Measurements from ENCODE around the gene TTC28.

- TF ChIP-seq REST (IDR thresholded peaks at IDR 0.05; ENCODE audit: borderline replicate concordance), result no peak
- TF ChIP-seq RAD21 (conservative IDR thresholded peaks at IDR 0.05), result no peak
- TF ChIP-seq, protein P1, sequence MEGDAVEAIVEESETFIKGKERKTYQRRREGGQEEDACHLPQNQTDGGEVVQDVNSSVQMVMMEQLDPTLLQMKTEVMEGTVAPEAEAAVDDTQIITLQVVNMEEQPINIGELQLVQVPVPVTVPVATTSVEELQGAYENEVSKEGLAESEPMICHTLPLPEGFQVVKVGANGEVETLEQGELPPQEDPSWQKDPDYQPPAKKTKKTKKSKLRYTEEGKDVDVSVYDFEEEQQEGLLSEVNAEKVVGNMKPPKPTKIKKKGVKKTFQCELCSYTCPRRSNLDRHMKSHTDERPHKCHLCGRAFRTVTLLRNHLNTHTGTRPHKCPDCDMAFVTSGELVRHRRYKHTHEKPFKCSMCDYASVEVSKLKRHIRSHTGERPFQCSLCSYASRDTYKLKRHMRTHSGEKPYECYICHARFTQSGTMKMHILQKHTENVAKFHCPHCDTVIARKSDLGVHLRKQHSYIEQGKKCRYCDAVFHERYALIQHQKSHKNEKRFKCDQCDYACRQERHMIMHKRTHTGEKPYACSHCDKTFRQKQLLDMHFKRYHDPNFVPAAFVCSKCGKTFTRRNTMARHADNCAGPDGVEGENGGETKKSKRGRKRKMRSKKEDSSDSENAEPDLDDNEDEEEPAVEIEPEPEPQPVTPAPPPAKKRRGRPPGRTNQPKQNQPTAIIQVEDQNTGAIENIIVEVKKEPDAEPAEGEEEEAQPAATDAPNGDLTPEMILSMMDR (IDR thresholded peaks at IDR 0.05; ENCODE audit: poor library complexity, severe bottlenecking), result no peak
- no peak for TF ChIP-seq SMC3 (conservative IDR thresholded peaks at IDR 0.05; ENCODE audit: poor library complexity)
These were observed 338.6 kb downstream of the TTC28 start for GRCh38 chr22:28341001-28341400.

Data from neural cell (in vitro differentiated cells).